ENCODE results near the gene TCTA. TPM values are rescaled to one million over a fixed set of nuclear protein-coding genes. Genes with fewer than 3 reads are reported as not detected.

Gene TCTA, protein sequence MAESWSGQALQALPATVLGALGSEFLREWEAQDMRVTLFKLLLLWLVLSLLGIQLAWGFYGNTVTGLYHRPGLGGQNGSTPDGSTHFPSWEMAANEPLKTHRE
- total RNA-seq (10 to 100 TPM in 4 of 5 donors, not detected in 1; 10.3 to 39.8 (median 18.4) TPM), polyA plus RNA-seq (10 to 100 TPM; 18.3 to 31.2 (median 22.1) TPM)
- long read RNA-seq, donor 1, transcript TCTA-201 (3 exons, 2,146 nt), result major isoform, 6 of 6 reads
- long read RNA-seq, donor 1, partial matches to known transcripts, result 0 of 6 reads
- long read RNA-seq, donor 1, other reads (novel, unspliced or antisense), result 0 of 6 reads
- long read RNA-seq, donor 2, transcript TCTA-201 (3 exons, 2,146 nt), result major isoform, 8 of 10 reads
- long read RNA-seq, donor 2, partial matches to known transcripts, result 0 of 10 reads
- long read RNA-seq, donor 2, other reads (novel, unspliced or antisense), result 0 of 10 reads
- long read RNA-seq, donor 3, partial matches to known transcripts, result 0 of 4 reads
- long read RNA-seq, donor 3, other reads (novel, unspliced or antisense), result 0 of 4 reads
- long read RNA-seq, donor 4, result 0 reads
- long read RNA-seq, donor 5, transcript TCTA-201 (3 exons, 2,146 nt), result major isoform, 9 of 15 reads
- long read RNA-seq, donor 5, partial matches to known transcripts, result 6 of 15 reads
- long read RNA-seq, donor 5, other reads (novel, unspliced or antisense), result 0 of 15 reads
- long read RNA-seq, donor 6, result 0 reads
- long read RNA-seq, donor 7, transcript TCTA-201 (3 exons, 2,146 nt), result major isoform, 9 of 9 reads
- long read RNA-seq, donor 7, partial matches to known transcripts, result 0 of 9 reads
- long read RNA-seq, donor 7, other reads (novel, unspliced or antisense), result 0 of 9 reads
- long read RNA-seq, donor 8, transcript TCTA-201 (3 exons, 2,146 nt), result major isoform, 11 of 11 reads
- long read RNA-seq, donor 8, partial matches to known transcripts, result 0 of 11 reads
- long read RNA-seq, donor 8, other reads (novel, unspliced or antisense), result 0 of 11 reads
- long read RNA-seq, donor 9, partial matches to known transcripts, result 6 of 10 reads
- long read RNA-seq, donor 9, other reads (novel, unspliced or antisense), result 0 of 10 reads
- long read RNA-seq, donor 10, partial matches to known transcripts, result 0 of 3 reads
- long read RNA-seq, donor 10, other reads (novel, unspliced or antisense), result 0 of 3 reads

DNA sequence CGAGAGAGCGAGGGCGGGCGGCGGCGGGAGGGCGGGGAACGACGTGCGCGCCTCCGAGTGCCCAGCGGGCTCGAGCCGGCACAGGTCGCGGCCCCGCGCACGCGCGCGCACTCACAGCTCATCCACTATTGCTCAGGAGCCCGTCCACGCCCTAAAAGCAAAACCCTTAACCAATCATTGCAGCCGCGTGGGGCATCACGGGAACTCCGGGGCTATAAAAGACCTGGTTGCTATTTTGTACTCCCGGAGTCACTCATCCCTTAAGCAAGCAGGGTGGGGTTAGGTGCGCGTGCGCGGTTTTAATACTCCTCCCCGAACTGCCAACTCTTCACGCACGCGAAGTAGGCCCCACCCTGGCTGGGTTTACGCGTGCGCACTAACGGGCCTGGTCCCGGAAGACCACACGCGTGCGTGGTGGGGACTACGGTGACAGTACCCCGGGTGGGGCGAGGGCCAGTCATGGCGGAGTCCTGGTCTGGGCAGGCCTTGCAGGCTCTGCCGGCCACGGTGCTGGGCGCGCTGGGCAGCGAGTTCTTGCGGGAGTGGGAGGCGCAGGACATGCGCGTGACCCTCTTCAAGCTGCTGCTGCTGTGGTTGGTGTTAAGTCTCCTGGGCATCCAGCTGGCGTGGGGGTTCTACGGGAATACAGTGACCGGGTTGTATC is at the start of gene TCTA, which contains the start of gene RHOA:
Gene TCTA (plus strand): TSS at position 456 of the 664 bp plus-strand sequence. CDS start 4 bp downstream, at position 460.
Gene RHOA (minus strand): TSS at position 9 of the 664 bp plus-strand sequence. CDS start 36,387 bp downstream, outside the sequence.
- DNase-seq, result peak; percentile 100
- Histone ChIP-seq H3K36me3 (peaks cover 0 to 28% (median 26%) of the 10 kb centered on the region in 4 donors), H3K9me3 (no peaks in the 10 kb centered on the region), H3K27me3 (no peaks in the 10 kb centered on the region), H3K4me3 (peak within 1 kb of the TSS; percentile 72 to 98 (median 86)), H3K27ac (peak within 1 kb of the TSS; percentile 96 to 100 (median 99)), H3K4me1 (peaks cover 60 to 82% (median 77%) of the 10 kb centered on the region in 4 donors)
- intact Hi-C loops (cut with DNase I; ENCODE audit: low total_unique reads), result no loop called here
- TF ChIP-seq, protein P1, sequence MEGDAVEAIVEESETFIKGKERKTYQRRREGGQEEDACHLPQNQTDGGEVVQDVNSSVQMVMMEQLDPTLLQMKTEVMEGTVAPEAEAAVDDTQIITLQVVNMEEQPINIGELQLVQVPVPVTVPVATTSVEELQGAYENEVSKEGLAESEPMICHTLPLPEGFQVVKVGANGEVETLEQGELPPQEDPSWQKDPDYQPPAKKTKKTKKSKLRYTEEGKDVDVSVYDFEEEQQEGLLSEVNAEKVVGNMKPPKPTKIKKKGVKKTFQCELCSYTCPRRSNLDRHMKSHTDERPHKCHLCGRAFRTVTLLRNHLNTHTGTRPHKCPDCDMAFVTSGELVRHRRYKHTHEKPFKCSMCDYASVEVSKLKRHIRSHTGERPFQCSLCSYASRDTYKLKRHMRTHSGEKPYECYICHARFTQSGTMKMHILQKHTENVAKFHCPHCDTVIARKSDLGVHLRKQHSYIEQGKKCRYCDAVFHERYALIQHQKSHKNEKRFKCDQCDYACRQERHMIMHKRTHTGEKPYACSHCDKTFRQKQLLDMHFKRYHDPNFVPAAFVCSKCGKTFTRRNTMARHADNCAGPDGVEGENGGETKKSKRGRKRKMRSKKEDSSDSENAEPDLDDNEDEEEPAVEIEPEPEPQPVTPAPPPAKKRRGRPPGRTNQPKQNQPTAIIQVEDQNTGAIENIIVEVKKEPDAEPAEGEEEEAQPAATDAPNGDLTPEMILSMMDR (IDR thresholded peaks at IDR 0.05), result peak in 1 of 7 experiments; percentile 22
- TF ChIP-seq EP300 (IDR thresholded peaks at IDR 0.05) (no peak), POLR2A (IDR thresholded peaks at IDR 0.05) (peak in 2 of 4 donors; percentile 92 to 96), POLR2AphosphoS5 (IDR thresholded peaks at IDR 0.05) (peak; percentile 95 to 99 (median 99))
- 0% methylated on average over 19 to 62 of the region's 62 CpGs for WGBS, 5 donors

DNA sequence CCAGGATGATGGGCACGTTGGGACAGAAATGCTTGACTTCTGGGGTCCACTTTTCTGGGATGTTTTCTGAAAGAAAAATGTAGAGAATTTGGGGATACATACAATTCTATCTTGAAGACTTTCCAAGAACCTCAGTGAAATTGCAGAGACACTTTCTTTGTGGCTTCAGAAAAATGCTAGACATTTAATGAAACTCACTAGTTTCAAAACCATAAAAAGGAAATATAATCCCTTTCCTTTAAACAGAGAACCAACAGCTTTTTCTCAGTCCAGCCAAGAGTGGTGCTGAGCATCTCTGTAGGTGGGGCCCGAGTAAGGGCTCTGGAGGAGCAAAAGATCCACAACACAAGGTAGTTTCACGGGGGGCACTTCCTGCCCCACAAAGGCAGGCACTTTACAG is 49.7 kb upstream of the TCTA start:
- TF ChIP-seq POLR2A (IDR thresholded peaks at IDR 0.05) (no peak), EP300 (IDR thresholded peaks at IDR 0.05) (no peak), POLR2AphosphoS5 (IDR thresholded peaks at IDR 0.05) (no peak)
- TF ChIP-seq, protein P1 (IDR thresholded peaks at IDR 0.05), result no peak
- no peaks in the 10 kb centered on the region for H3K9me3 ChIP-seq
- intact Hi-C loops (cut with DNase I; ENCODE audit: low total_unique reads), result no loop called here
- H3K4me1 ChIP-seq, result peaks cover 10 to 26% (median 18%) of the 10 kb centered on the region in 4 donors
- H3K36me3 ChIP-seq, result peaks cover 66 to 87% (median 85%) of the 10 kb centered on the region in 4 donors
- H3K27me3 ChIP-seq, result no peaks in the 10 kb centered on the region
- H3K27ac ChIP-seq, result no peak overlapping the region
- no peak for DNase-seq
- whole genome bisulfite sequencing, 5 donors, result 73 to 86% (median 79%) methylated on average over 3 of the region's 3 CpGs
- no peak overlapping the region for H3K4me3 ChIP-seq

DNA sequence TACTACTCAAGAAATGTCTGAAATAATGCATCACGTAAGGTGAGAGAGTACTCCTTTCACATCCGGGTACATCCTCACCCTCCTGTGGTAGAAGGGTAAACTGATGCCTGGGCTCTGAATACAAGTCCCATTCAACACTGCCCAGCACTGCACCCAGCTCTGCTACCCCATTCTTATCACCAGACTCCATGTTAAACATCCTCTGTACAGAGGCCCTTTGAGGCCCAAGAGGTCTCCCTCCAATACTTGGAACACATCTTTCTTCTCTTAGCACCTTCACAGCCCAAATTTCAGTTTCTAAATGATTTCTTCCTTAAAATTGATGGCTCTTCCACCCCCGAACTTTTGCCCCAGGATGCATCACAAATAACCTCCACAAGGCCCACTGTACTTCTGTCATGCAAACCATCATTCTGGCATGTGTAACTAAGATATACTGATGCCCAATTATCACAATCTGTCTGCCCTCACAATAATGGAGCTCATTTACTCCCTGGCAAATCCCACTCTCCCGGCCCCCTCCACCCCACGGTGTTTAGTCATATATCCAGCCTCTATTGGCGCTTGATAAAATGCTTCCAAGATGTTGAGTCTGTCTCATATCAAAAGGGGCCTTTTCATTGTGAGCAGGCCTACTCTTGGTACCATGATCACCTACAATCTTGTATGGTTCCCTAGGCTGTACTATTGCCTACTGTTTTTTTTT is 41.5 kb upstream of the TCTA start:
- Histone ChIP-seq H3K4me3 (no peak overlapping the region), H3K9me3 (no peaks in the 10 kb centered on the region), H3K27ac (no peak overlapping the region), H3K27me3 (no peaks in the 10 kb centered on the region), H3K4me1 (peaks cover 0 to 23% (median 7%) of the 10 kb centered on the region in 4 donors), H3K36me3 (peaks cover 70 to 98% (median 96%) of the 10 kb centered on the region in 4 donors)
- 88 to 90% (median 90%) methylated on average over 6 of the region's 6 CpGs for WGBS, 5 donors
- intact Hi-C loops (cut with DNase I; ENCODE audit: low total_unique reads), result no loop called here
- TF ChIP-seq, protein P1 (IDR thresholded peaks at IDR 0.05), result no peak
- no peak for TF ChIP-seq POLR2AphosphoS5 (IDR thresholded peaks at IDR 0.05)
- no peak for TF ChIP-seq POLR2A (IDR thresholded peaks at IDR 0.05)
- no peak for TF ChIP-seq EP300 (IDR thresholded peaks at IDR 0.05)
- no peak for DNase-seq

All from stomach (tissue), 19 donors.